ENCODE results near the gene MRPL10.

GRCh38 chr17:47821031-47821423 is 10.3 kb downstream of the MRPL10 start:
- TF ChIP-seq CTCF (IDR thresholded peaks at IDR 0.05; ENCODE audit: borderline replicate concordance, extremely low read depth, low read length, poor library complexity, severe bottlenecking) (no peak), EZH2 (IDR thresholded peaks at IDR 0.05; ENCODE audit: borderline replicate concordance, low read depth, low read length, severe bottlenecking) (no peak)

All from DND-41 (cell line).